IPS DF 19.7 (cell line): ENCODE measurements around the gene UFSP2.
A peak's percentile ranks its signal among the peaks of the same experiment; 100 is the strongest.

Experiments used
- DNase-seq: peaks from one replicate; pipeline ENCODE4 v3.0.0-alpha.2; 2013; ENCODE audit warnings: low read depth, low spot score

The UFSP2 gene

GRCh38 chr4:185426960-185427688, 1.4 kb upstream of the UFSP2 start:
- DNase-seq: no peak

DNA sequence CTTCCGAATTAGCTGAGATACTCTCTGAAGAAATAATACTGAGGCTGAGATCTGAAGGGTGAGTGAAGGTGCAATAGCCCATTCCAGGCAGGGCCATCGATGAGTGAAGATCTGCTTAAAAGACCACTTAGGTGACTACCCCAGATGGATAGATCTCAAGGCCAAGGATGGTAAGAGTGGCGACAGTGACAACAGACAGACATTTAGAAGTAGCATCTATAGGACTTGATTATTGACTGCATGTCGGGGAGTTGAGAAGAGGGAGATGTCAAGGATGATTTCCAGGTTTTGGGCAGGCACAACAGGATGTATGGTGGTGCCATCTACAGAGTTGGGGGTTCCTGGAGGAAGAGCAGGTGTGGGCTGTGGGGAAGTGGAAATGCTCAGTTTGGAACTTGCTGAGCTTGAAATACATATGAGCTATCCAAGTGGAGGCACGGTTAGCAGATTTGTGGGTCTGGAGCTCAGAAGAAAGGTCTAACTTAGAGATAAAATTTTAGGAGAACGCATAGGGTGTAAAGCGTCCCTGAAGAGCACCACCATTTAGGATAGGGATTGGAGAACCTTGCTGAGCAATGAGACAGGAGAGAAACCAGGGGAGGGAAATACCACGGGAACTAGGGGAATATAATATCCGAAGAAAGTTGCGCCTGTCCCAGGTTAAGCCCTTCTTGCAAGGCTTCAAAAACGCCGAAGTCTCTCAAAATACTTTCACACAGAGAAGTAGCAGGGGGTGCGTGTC, 688 bp downstream of the UFSP2 start:
- no peak for DNase-seq

DNA sequence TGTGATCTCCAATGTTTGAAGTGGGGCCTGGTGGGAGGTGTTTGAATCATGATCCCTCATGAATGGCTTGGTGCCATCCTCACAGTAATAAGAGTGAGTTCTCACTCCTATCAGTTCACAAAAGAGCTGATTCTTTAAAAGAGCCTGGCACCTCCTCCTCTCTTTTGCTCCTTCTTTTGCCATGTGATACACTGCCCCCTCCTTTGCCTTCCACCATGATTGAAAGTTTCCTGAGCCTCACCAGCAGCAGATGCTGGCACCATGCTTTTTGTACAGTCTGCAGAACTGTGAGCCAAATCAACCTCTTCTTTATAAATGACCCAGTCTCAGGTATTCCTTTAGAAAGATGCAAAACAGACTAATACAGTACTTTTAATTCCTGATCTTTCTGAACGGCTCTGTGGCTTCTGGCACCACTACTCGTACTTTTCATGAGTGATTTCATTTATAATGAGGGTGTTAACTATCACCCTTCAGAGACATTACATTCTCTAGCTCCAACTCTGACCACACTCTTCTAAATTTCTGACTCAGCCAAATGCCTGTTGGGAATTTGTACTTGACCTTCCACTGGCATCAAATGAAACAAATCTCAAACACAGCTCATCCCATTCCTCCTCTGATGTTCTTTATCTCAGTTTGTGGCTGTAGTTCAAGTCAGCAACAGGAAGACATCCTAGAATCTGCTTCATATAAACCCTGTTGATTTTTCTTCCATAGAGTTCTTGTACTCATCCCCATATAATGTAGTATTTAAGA, 4.2 kb downstream of the UFSP2 start:
- no peak for DNase-seq

DNA sequence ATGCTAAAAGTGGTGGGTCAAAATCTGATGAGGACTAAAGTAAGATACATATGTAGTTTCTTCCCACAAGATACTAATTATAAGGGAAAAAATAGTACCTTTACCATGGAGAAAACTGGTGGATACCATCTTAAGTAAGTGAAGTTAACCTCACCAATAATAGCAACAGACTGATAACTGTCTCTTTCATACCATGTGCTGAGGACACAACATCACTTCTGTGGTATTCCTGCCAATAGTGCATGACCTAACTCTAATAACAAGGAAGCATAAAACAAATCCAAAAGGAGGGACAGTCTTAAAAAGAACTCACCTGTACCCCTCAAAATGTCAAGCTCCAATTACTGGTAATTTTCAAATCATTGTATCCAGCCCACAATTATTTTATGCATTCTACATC, 8.8 kb downstream of the UFSP2 start:
- DNase-seq: no peak

DNA sequence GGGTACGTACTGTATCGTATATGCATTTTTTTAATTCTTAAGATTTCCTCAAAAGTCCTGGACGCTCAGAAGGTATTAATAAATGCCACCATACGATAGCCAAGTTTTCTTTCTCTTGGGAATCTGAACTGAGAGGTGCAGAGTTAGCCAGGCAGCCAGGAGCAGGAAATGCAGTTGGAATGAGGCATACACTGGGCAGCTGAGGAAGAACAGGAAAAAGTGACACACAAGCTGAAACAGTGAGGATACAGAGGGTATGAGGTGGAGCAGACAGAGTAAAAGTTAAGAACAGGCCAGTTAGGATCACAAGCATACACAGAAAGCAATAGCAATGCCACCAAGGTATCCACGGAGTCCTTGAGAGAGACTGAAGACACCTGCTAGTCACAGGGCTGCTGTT, 13.4 kb downstream of the UFSP2 start:
- no peak for DNase-seq

GRCh38 chr4:185411849-185412248, 13.9 kb downstream of the UFSP2 start:
- no peak for DNase-seq

DNA sequence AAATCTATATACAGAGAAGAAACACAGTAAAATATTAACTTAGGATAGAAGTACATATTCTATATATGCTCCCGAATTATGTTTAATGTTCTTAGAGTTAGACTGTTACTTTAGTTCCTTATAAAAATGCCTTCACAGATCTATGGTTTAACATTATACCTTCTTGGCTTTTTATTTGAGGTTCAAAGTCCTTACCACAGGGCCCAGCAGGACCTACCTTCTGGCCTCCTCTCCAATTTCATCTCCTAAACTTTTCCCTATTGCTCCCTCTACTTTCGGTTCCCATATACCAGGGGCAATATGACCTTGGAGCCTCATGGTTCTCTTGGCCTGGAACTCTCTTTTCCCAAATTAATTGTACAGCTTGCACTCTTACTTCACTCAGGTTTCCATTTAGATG, 17.3 kb downstream of the UFSP2 start:
- no peak for DNase-seq

- no peak for DNase-seq
Measured at GRCh38 chr4:185405296-185405999, 20.3 kb downstream of the UFSP2 start.

DNA sequence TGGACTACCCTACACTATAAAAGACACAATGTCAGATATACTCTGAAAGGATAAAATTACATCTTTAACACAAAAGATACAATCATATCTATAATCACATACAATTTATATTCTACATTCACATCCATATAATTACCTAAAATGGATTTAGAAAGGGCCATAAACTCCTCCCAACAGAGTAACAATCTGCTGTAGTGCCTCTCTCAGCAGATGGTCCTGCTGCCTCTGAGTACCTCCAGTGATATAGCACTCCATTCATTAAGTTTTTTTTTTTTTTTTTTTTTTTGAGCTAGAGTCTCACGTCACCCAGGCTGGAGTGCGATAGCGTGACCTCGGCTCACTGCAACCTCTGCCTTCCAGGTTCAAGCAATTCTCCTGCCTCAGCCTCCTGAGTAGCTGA, 21.7 kb downstream of the UFSP2 start:
- DNase-seq: no peak

GRCh38 chr4:185399466-185399865, 26.3 kb downstream of the UFSP2 start:
- no peak for DNase-seq

GRCh38 chr4:185398618-185399017, 27.1 kb downstream of the UFSP2 start:
- no peak for DNase-seq

GRCh38 chr4:185396724-185397385, 28.9 kb downstream of the UFSP2 start, which contains the start of gene ANKRD37:
ANKRD37 (plus strand) TSS chr4:185396841; CDS start chr4:185396924, 83 bp downstream.
- peak; percentile 17 for DNase-seq

GRCh38 chr4:185395956-185396723, 29.6 kb downstream of the UFSP2 start:
- peak; percentile 69 for DNase-seq

DNA sequence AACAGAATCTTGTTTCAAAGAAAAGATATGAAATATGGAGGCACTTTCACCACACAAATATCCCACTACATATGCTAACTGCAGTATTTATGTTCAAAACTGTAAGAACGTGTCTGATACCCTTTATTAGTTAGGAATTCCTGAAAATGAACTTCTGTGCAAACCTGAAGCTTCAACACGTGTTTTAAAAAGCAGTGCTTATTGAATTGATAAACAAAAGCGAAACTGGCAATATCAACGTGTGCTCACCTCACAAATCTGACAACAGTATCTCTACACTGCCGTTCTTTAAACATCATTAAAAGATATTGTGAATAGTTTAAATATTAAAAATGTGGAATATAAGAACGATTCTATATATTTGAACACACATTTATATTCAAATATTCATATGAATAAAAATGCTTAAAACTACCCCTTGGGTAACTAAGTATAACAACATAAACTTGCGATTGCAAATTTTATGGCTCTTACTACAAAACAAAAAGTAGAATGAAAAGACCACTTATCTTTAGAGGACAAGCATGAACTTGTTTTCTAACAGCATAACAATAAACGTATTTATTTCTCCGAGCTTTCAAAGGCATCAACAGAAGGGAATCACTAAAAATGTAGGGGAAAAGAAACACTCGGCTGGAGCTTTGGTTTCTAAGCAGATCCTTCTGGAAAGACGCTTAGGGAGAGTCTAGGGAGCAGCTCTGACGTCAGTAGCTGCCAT, 30.4 kb downstream of the UFSP2 start, which contains the start of gene LRP2BP:
Gene LRP2BP, minus strand, starts transcription at position 687 of the 718 bp plus-strand sequence. CDS start 17,738 bp downstream, outside the sequence.
- DNase-seq: peak; percentile 15

DNA sequence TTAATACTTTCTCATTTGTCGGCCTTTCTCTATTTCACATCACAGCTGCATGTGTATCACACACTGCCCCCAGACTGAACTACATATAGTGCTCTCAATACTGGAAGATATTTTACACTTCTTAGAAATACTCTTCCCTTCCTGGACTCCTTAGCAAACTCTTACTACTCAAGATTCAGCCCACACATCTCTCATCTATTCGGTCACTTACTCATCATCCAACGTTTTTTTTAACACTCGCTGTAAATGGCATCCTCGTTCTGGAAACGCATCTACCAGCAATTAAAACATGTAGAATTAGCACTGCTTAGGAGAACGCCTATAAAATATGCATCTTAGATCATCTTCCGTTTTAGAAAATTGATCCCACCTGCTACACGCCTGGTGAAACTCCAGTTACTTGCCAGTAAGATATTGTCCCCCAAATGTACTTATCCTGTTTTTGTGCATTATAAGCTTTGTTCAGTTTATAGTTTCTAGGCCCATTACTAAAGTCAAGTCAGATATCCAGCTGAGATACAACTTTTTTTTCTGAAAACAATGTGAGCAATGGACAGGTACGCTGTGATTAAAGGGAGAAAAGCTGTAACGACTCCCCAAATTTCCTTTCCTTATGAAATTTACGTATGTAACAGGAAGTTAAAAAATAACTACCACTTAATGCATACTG, 31.1 kb downstream of the UFSP2 start:
- no peak for DNase-seq

GRCh38 chr4:185392156-185392555, 33.6 kb downstream of the UFSP2 start:
- DNase-seq: no peak

GRCh38 chr4:185390941-185391340, 34.8 kb downstream of the UFSP2 start:
- DNase-seq: no peak

DNA sequence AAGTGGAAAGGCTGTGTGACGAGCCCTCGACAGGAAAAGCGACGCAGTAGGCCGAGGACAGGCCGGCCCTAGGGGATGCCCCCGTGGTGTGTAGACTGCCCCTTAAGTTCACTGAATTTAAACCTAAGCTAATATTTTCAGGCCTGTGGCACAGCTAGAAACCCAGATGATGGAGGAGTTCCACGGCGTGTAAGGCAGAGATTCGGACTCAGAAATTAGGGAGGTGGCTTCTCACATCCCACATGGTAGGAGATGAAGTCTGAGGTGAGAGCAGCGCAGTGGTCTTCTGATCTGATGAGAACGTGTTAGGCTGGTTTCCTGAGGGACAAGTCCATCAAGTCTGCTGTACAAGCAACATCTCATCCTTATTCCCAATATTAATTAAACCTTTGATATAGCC, 37.8 kb downstream of the UFSP2 start:
- no peak for DNase-seq

GRCh38 chr4:185384930-185385331, 40.8 kb downstream of the UFSP2 start:
- DNase-seq: no peak
